Measurements from ENCODE around the gene MTX3. TPM values are rescaled to one million over a fixed set of nuclear protein-coding genes. Genes with fewer than 3 reads are reported as not detected.

The MTX3 gene
- total RNA-seq, 1 donor from 2014 or later: 21.8 TPM

DNA sequence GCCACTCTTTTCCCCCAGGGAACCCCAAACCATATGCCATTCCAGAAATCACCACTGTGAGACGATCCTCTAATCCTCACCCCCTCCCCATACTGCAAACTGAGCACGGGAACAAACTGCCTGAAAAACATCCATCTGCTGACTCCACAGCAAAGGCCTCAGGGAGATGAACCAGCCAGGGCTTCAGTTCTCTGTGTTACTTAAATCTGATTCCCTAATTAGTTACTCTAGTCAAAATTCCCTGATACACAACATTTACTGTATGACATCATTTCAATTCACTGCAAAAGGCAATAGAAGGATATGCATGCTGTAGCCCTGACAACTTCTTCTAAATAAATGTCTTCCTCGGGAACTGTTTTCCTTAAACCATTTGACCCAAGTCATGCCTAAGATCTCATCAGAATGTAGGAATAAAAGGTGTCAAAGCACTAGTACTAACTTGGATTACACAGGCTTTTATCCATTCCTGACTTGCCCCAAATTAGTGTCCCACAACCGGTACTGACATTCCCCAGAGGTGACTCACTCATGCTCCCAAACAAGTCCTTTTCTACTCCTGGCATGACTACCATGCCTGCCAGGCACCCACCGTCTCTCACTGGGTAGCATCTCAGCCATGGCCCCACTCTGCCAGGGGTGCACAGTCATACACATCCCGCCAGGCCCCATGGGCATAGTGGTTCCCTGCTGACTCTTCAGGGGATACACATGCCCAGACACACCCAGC lies 35.0 kb downstream of the MTX3 start:
- peaks cover 55% of the 10 kb centered on the region for H3K4me1 Mint-ChIP-seq (ENCODE audit: low read depth, unreplicated experiment)
- H3K27ac Mint-ChIP-seq (ENCODE audit: unreplicated experiment): peak overlapping the region; percentile 91
- TF ChIP-seq, protein P1, sequence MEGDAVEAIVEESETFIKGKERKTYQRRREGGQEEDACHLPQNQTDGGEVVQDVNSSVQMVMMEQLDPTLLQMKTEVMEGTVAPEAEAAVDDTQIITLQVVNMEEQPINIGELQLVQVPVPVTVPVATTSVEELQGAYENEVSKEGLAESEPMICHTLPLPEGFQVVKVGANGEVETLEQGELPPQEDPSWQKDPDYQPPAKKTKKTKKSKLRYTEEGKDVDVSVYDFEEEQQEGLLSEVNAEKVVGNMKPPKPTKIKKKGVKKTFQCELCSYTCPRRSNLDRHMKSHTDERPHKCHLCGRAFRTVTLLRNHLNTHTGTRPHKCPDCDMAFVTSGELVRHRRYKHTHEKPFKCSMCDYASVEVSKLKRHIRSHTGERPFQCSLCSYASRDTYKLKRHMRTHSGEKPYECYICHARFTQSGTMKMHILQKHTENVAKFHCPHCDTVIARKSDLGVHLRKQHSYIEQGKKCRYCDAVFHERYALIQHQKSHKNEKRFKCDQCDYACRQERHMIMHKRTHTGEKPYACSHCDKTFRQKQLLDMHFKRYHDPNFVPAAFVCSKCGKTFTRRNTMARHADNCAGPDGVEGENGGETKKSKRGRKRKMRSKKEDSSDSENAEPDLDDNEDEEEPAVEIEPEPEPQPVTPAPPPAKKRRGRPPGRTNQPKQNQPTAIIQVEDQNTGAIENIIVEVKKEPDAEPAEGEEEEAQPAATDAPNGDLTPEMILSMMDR (IDR thresholded peaks at IDR 0.05; ENCODE audit: partially characterized antibody, unreplicated experiment): no peak
- peak overlapping the region; percentile 78 for H3K4me3 Mint-ChIP-seq (ENCODE audit: unreplicated experiment)
- peaks cover 7% of the 10 kb centered on the region for H3K27me3 Mint-ChIP-seq (ENCODE audit: unreplicated experiment)
- DNase-seq: peak; percentile 50
- peaks cover 14% of the 10 kb centered on the region for H3K9me3 Mint-ChIP-seq (ENCODE audit: unreplicated experiment)
- H3K36me3 Mint-ChIP-seq (ENCODE audit: unreplicated experiment): no peaks in the 10 kb centered on the region

DNA sequence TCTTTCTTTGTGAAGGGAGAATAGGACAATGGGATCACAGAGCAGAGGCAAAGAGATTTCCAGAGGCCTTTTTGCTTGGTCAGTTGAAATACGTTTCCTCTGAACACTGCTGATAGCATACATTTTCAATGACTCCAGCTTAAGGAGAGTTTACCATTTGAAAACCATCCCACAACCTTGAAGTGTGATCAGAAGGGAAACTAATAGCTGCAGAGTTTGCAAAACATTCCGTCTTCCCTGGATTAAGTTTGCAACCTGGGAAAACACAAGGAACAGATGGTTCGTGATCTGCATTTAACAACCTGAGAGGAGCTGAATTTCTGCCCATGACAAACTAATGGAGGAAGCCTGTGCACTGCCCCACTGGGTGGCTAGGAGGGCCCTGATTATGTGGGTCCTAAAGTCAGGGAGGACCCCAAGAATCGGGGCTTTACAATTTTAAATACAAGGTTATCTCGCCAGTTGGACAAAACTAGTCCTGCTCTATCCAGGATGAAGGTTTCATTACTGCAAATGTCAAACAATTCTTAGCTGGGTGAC lies 35.6 kb downstream of the MTX3 start:
- peaks cover 51% of the 10 kb centered on the region for H3K4me1 Mint-ChIP-seq (ENCODE audit: low read depth, unreplicated experiment)
- no peaks in the 10 kb centered on the region for H3K36me3 Mint-ChIP-seq (ENCODE audit: unreplicated experiment)
- TF ChIP-seq, protein P1 (IDR thresholded peaks at IDR 0.05; ENCODE audit: partially characterized antibody, unreplicated experiment): no peak
- peaks cover 14% of the 10 kb centered on the region for H3K9me3 Mint-ChIP-seq (ENCODE audit: unreplicated experiment)
- H3K27ac Mint-ChIP-seq (ENCODE audit: unreplicated experiment): peak overlapping the region; percentile 91
- peaks cover 7% of the 10 kb centered on the region for H3K27me3 Mint-ChIP-seq (ENCODE audit: unreplicated experiment)
- no peak for DNase-seq
- peak overlapping the region; percentile 78 for H3K4me3 Mint-ChIP-seq (ENCODE audit: unreplicated experiment)

DNA sequence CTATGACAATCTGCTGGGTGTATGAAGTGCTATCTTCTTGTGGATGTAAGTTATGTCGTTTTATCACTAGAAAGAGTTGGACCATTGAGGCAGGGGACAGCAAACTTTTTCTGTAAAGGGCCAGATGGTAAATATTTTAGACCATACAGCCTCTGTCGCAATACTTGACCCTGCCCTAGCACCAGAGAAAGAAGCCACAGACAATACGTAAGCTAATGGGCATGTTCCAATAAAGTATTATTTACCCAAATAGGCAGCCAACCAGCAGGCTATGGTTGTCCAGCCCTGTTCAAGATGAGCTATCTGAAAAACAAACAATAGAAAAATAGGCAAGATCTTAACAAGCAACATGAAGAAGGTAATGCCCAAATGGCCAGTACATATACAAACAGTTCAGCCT lies 36.4 kb downstream of the MTX3 start:
- Mint-ChIP-seq H3K27me3 (ENCODE audit: unreplicated experiment) (peaks cover 7% of the 10 kb centered on the region), H3K36me3 (ENCODE audit: unreplicated experiment) (no peaks in the 10 kb centered on the region), H3K27ac (ENCODE audit: unreplicated experiment) (peak overlapping the region; percentile 91), H3K4me1 (ENCODE audit: low read depth, unreplicated experiment) (peaks cover 51% of the 10 kb centered on the region), H3K4me3 (ENCODE audit: unreplicated experiment) (peak overlapping the region; percentile 7), H3K9me3 (ENCODE audit: unreplicated experiment) (peaks cover 14% of the 10 kb centered on the region)
- no peak for DNase-seq
- TF ChIP-seq, protein P1 (IDR thresholded peaks at IDR 0.05; ENCODE audit: partially characterized antibody, unreplicated experiment): no peak

DNA sequence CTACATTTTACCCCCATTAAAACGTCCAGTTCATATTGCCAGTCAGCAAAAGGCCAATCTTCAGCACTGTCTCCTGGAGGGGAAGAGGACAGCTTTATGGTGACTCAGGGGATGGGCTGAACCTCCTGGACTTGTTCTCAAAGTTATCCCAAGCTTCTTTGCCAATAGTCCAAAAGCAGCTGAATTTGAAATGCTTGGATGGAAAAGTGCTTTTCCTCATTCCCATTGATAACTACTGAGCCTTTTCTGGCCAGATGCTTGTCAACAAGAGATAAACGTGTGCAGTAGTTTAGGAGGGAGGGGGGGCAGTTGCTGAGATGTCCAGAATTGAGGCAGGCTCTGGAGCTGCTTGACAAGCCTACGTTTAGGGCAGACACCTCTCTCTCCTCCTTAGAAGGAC lies 43.5 kb downstream of the MTX3 start:
- Mint-ChIP-seq H3K4me3 (ENCODE audit: unreplicated experiment) (no peak overlapping the region), H3K36me3 (ENCODE audit: unreplicated experiment) (no peaks in the 10 kb centered on the region), H3K4me1 (ENCODE audit: low read depth, unreplicated experiment) (no peaks in the 10 kb centered on the region), H3K27me3 (ENCODE audit: unreplicated experiment) (no peaks in the 10 kb centered on the region), H3K9me3 (ENCODE audit: unreplicated experiment) (peaks cover 4% of the 10 kb centered on the region), H3K27ac (ENCODE audit: unreplicated experiment) (no peak overlapping the region)
- TF ChIP-seq, protein P1 (IDR thresholded peaks at IDR 0.05; ENCODE audit: partially characterized antibody, unreplicated experiment): no peak
- no peak for DNase-seq

DNA sequence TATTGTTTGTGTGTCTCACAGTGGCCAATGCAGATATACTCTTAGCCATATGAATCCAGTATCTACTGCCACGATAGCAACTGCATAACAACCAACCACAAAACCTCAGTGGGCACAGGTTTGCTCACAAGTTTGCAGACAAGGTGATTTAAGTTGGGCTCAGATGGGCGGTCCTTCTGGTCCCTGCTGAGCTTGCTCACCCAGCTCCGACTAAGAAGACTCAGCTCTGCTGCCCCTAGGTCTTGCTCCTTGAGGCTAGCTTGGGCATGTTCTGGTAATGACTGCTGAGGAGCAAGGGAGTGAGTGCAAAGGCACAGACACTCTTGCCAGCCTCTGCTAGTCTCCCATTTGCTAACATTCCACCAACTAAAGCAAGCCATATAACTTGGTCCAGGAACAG lies 52.6 kb downstream of the MTX3 start:
- TF ChIP-seq, protein P1 (IDR thresholded peaks at IDR 0.05; ENCODE audit: partially characterized antibody, unreplicated experiment): no peak
- Mint-ChIP-seq H3K36me3 (ENCODE audit: unreplicated experiment) (no peaks in the 10 kb centered on the region), H3K9me3 (ENCODE audit: unreplicated experiment) (peaks cover 2% of the 10 kb centered on the region)

More for the DNA sequence above, 52.6 kb downstream of the MTX3 start:
- Mint-ChIP-seq H3K27ac (ENCODE audit: unreplicated experiment) (no peak overlapping the region), H3K27me3 (ENCODE audit: unreplicated experiment) (no peaks in the 10 kb centered on the region), H3K4me1 (ENCODE audit: low read depth, unreplicated experiment) (no peaks in the 10 kb centered on the region), H3K4me3 (ENCODE audit: unreplicated experiment) (no peak overlapping the region)
- DNase-seq: no peak
